HG02571 (cell line): ENCODE results near the gene C2orf78.

ENCODE experiments used
- ATAC-seq: cut with Tn5 transposase; IDR thresholded peaks from one replicate; pipeline ENCODE4 v1.9.1; 2021; ENCODE audit warnings: mild to moderate bottlenecking, moderate library complexity; ENCODE audit not compliant: unreplicated experiment

Gene C2orf78

DNA sequence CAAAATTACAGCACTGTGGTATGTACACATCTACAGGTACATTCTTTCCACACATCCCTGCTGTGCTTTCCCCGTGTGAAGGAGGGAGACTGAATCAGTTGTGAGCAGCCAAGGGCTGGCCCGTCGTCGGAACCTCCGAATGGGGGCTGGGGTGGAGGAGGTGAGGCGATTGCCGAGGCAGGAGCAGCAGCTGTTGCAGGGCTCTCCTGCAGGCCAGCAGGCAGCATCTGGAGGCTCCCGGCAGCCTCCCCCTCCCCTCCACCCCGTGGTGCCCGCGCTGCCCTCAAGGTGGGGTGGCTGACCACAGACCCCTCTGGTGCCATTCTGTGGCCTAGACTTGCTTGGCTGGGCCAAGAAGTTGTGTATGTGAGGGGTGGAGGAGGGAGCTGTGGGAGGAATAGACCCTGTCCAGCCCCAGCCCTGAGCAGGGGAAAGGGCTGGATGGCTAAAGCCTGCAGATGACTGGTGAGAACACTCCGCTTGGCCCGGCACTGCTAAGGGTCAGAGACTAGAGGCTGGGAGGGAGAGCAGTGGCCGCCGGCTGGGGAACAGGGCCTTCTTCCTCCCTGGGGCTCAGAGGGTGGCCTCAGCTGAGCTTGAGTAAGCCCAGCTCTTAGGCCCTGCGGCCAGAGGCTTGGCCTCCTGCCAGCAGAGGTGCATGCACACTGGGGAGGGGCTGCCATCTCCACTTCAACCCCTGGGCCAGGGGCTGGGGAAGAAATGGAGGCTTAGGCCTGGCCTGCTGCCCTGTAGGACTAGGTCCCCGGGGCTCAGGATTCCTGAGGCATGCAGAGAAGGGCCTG lies 52.4 kb downstream of the C2orf78 start:
- no peak for ATAC-seq

DNA sequence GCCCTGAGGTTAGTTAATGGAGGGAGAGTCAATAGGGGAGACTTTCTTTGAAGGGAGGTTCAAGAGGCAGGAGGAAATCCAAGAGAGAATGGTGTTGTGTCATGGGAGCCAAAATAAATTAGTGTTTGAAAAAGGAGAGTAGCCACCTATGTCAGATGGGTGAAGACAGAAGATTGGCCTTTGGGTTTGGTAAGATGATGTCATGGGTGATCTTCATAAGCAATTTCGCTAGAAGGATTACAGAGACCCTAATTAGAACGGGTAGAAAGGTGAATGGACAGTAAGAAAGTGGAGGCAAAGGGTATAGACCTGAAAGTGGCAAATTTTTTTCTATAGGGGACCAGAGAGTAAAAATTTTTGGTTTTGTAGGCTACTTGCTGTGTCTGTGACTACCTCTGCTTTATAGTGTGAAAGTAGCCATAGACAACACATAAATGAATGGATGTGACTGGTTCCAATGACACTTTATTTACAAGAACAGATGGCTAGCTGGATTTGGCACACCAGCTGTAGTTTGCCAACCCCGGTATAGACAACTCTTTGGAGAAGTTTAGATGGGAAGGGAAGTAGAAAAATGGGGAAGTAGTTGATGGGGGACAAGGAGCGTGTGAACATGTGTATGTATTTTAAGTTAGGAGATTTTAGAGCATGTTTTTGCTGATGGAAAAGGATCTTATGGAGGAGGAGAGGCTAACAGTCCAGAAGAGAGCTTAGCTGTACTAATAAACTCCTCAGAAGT lies 54.0 kb downstream of the C2orf78 start:
- no peak for ATAC-seq

DNA sequence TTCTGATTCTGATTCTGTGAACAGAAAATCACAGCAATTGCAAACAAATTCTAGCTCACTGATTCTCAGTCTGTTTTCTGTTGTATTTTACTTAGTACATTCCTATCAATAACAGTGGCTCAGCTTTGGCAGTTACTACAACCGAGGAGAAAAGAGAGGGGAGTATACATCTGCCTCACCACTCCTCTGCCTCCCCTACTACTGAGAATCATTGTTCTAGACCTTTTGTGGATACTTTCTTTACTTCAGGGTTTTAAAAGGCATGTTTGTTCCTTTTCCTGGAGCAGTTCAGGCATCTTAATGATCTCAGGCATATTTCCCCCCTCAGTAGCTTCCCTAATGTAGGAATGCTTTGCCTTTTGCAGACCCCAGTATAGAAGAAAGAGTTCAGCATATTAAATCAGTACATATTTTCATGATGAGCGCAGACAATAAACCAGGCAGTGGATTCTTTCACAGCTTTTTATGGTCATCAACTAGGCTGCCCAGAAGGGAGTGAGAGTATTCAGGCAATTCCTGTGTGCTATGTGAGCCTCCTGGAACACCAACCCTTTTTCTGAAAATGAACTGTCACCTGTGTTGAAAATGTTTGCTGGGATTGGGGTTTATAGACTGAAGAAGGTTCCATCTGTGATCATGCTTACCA lies 55.0 kb downstream of the C2orf78 start:
- no peak for ATAC-seq

DNA sequence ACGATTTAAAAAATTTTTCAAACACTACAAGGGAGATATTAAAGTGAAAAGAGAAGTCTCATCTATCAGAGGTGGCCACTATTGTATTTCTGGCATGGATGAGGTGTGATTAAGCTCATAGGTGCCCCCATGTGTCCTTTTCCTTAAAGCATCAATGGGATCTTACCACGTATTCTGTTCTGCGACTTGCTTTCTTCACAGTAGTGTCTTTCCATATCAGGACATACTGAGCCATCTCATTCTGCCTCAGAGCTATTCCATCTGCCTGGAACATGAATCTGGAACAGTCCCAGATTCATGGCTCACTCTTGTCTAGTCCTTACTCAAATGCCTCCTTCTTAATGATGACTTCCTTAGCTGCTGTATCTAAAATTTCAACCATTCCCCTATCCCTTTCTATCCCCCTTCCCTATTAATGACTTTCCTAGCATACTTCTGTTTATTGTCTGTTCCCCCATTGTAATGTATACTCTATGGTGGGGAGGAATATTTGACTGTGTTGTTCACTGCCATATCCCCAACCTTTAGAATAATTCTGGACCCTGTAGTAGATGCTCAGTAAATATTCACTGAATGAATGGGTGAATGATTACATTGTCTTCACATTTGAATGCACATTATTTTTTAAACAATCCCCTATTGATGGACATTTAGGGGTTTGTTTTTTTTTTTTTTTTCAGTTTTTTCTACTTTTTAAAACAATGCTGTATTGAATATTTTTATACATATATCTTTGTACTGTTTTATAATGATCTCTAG lies 55.8 kb downstream of the C2orf78 start:
- no peak for ATAC-seq

DNA sequence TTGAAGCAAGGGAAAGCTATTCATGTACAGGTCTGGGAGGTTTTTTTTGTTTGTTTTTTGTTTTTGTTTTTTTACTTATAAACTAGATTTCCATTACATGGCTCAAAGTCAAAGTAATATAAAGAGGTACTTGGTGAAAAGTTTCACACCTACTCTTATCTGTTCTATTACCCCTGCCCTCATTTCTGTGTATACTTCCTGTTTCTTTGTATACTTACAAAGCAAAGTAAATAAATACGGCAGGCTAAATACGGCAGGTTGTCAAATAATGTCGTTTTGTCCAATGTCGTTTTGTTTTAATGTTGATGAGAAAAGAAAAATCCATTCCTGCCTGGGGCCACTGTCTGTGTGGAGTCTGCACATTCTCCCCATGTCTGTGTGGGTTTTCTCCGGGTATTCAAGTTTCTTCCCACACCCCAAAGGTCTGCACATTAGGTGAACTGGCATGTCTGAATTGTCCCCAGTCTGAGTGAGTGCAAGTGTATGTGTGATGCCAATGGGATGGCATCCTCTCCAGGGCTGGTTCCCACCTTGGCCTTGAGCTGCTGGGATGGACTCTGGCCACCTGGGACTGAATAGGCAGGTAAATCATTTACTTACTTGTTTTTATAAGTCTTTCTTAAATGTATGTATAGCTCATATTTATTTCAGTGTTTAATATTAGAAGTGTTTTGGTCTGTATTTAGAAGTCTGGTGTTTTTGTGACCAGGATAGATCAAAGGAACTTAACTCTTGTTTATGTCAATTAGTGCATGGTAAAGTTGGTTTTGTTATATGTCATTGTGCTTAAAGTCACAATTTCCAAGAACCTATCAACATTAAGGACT lies 58.1 kb downstream of the C2orf78 start:
- ATAC-seq = no peak

DNA sequence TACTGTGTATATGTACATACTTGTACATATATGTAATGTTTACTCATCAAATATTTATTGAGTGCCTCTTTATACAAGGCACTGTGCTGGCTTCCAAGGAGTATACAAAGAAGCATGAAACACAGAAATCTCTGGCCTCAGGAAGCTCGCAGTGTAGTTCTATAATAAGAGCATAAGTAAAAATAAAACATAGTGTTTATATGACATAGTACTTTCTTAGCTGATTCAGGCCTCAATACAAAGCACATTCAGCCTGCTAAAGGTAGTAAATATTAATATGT lies 58.7 kb downstream of the C2orf78 start:
- no peak for ATAC-seq

DNA sequence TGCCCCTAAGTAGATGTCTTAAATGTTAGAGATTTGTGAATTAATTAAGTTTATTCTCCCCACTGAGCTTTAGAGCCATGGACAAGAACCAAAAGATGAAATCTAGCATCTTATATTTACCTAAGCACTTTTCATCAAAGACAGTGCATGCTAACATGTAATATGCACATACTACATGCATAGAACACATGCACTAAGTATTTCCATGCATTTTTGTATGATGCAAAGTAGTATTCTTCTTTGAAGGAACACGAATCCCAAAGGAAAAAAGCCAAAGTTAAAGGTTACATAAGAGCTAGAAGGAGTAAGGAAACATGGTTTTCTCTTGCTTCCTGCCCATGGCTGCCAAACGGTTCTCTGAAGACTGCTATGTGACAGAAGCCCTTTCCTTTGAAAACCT lies 60.1 kb downstream of the C2orf78 start:
- ATAC-seq = no peak

DNA sequence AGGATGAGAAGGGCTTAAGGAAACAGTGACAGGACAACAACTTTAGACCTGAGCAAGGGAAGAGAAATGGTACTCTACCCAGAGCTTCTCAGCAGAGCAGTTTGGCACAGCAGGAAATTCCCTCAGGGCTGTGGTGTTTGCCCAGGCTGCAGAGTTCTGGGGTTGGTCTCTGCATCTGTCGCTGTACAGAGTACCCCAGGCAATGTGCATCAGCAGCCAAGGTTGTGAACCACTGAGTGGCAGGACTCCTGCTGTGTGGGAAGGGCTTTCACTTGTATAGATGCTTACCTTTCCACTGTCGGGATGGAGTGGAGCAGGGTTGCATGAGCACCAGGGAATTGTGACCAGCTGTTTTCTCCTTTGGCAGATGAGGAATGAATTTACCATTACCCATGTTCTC lies 66.0 kb downstream of the C2orf78 start:
- ATAC-seq = no peak

DNA sequence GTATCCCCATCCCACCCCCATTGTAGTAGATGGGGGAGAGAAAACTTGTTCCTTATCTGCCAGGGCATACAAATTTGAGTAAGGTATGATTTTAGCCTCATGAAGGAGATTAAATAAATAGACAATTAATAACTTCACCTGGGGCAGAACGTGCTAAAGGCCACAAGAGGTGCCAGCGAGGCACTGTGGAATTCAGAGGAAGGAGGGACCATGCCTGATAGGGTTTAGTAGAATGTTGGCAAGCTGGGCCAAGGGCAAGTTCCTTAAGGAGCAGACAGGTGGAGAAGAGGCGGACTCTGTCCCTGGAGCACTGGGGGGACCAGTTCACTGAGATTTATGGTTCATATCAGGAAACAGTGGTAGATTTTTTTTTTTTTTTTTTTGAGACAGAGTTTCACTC lies 67.3 kb downstream of the C2orf78 start:
- no peak for ATAC-seq

DNA sequence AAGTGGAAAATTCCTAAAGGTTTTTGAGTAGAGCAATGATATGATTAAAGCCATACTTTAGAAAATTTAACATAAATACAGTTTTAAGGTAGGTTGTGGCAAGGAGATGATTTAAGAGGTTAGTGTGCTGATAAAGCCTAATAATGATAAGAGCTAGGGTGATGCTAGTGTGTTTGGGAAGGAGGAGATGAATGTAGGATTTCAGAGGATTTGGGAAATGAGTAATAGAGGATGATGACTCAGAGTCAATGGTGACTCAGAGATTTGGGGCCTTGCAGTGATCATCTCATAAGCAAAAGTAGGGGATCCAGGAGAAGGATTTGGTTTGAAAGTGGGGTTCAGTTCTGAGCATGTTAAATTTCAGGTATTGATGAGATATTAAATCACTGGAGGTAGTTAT lies 68.0 kb downstream of the C2orf78 start:
- ATAC-seq = no peak

DNA sequence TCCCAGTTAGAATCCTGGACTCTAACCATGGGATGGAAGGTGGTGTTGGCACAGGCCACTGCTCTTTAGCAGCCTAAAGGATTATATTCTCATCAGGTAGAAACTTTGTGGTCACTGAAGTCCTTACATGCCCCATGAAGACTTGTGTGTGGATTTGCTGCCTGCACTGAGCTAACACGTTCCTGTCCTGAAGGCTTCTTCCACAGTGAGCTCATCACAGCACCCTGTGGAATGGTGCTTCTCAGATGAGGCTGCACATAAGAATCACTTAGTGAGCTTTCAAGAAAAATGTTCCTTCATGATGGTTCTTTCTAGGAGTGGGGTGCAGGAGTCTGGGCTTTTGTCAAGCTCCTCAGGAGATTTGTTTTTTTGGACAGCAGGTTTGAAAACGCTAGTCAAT lies 71.5 kb downstream of the C2orf78 start:
- ATAC-seq = no peak

DNA sequence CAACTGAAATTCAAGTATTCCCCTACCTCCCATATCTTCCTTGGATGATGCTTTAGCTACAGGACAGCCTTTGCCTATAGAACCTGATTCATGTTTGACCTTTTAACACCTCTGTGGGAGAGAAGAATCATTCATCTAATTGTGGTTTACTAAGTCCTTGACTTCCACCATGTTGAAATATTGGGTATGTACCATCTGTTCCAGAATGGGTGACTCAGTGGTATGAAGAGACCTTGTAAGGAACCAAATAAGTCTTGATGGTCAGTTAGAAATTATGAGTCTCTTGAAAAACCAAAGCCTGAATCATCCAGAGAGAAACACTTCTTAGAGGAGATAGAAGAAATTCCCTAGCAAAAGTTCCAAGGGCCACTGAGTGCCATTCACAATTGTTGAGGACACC lies 72.2 kb downstream of the C2orf78 start:
- ATAC-seq = no peak

DNA sequence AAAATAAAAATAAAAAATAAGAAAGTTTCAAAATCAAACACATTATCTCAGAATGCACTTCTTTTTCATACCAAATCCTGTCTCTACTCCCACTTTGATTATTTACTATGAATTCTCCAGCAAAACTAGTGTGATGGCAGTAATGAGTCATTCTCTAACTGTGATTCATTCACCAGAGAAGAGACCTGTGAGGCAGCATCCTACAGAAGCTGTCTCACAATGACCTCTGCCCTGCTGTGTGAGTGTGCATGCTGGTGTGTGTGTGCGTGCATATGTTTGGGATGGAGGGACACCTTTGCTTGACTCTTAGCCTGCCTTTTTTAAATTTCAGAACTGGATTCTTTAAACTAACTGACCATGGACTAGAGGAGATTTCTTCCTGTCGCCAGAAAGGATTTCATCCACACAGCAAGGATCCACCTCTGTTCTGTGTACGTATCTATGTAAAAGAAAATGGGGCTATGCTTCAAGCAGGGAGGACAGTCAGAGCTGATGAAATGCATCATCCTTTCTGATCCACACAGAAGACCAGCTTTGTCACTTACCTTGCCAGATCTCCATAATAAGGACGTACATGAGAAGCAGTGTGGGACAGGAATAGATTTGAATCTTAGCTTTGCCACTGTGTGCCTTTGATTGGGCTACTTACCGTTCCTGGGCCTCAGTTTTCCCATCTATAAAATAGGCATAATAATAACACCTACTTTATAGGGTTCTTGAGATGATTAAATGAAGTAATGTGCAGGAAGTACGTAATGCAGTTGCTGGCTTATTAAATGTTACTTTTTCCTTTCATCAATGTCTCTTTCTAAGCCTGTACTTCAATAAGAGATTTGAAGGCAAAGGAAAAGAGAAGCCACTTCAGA lies 76.0 kb downstream of the C2orf78 start:
- ATAC-seq = no peak

DNA sequence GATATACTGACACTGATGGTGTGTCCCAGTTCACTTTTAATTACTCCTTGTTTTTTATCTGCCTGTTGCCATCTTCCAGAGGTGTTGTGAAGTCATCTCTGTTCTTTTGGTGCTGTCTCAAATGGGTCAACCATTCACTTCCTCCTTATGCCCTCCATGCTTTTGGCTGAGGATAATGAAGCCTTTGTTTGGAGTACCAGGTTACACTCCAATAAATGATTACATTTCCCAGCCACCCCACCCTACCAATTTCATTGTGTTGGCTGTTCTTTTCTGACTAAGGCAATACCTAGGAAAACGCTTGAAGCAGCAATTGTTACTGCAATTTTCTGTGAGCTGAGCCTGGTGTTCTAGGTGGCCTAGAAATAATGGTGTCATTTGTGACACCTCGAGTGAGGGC lies 79.0 kb downstream of the C2orf78 start:
- no peak for ATAC-seq
